ENCODE measurements around the gene MRPL34.
"Not testable (repeated sequence)": the region's sequence is repeated elsewhere in the genome, so short reads cannot be mapped to it uniquely, and the experiment has no call there.

Gene MRPL34

GRCh38 chr19:17266589-17266974 is 39.1 kb upstream of the MRPL34 start:
- Histone ChIP-seq H3K4me1 (ENCODE audit: control insufficient read depth, insufficient read depth, low read length) (peaks cover 6% of the 10 kb centered on the region), H3K9me3 (ENCODE audit: control insufficient read depth, low read length) (no peaks in the 10 kb centered on the region), H3K27ac (ENCODE audit: insufficient read depth, low read depth, low read length, poor library complexity, severe bottlenecking) (no peak overlapping the region), H3K4me3 (ENCODE audit: insufficient read depth, low read depth, low read length) (no peak overlapping the region), H3K36me3 (ENCODE audit: control insufficient read depth, insufficient read depth, low read length) (peaks cover 11% of the 10 kb centered on the region), H3K27me3 (ENCODE audit: control insufficient read depth, insufficient read depth, low read length, poor library complexity, severe bottlenecking) (no peaks in the 10 kb centered on the region)
- WGBS, 2 experiments: 87 to 90% methylated on average over 12 of the region's 12 CpGs

DNA sequence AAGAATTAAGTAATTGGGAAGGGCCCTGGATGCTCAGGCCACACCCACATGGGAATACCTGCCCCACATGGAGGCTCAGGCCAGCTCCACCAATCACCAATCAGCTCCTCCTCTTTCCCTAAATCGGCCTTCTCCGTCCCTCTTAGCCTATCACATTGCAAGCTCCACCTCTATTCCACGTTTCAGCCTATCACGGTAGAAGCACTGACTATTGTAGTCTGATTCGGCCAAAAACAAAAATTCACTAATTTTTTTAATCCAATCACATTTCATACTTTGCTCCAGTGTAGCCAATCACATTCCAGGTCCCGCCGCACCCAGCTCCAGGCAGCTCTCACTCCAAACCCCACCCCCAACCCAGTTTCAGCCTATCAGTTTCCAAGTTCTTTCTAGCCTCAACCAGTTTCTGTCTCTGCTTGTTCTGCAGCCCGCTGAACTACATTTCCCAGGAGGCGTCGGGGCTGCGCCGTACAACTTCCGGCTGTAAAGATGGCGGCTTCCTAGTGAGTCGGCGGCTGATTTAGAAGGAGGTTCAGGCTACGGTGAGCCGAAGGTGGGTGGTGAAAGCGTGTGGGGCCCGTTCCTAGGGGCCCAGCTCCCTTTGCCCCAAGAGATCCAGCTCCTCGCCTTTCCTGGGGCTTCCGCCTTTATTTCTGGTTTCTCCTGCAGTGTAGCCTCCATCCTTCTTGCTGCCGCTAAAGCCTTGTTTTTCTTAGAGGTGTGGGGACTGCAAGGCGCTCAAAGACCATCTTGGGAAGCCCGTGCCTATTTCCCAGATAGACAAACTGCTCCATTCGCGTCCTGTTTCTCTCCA is 38.5 kb upstream of the MRPL34 start, which contains the start of gene BABAM1:
Gene BABAM1 (plus strand): TSS at position 469 of the 814 bp plus-strand sequence. CDS start 1,364 bp downstream, outside the sequence.
- Histone ChIP-seq H3K27ac (ENCODE audit: insufficient read depth, low read depth, low read length, poor library complexity, severe bottlenecking) (no peak within 1 kb of the TSS), H3K27me3 (ENCODE audit: control insufficient read depth, insufficient read depth, low read length, poor library complexity, severe bottlenecking) (no peaks in the 10 kb centered on the region), H3K4me1 (ENCODE audit: control insufficient read depth, insufficient read depth, low read length) (peaks cover 6% of the 10 kb centered on the region), H3K36me3 (ENCODE audit: control insufficient read depth, insufficient read depth, low read length) (peaks cover 11% of the 10 kb centered on the region), H3K9me3 (ENCODE audit: control insufficient read depth, low read length) (no peaks in the 10 kb centered on the region), H3K4me3 (ENCODE audit: insufficient read depth, low read depth, low read length) (peak within 1 kb of the TSS; percentile 87)
- 1% methylated on average over 27 of the region's 27 CpGs for WGBS, 2 experiments

DNA sequence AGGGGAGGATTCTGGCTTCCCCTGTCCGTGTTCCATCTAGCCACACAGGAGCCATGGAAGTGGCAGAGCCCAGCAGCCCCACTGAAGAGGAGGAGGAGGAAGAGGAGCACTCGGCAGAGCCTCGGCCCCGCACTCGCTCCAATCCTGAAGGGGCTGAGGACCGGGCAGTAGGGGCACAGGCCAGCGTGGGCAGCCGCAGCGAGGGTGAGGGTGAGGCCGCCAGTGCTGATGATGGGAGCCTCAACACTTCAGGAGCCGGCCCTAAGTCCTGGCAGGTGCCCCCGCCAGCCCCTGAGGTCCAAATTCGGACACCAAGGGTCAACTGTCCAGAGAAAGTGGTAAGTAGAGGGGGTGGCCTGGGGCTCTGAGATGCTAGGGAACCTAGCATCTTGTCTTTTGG is 36.9 kb upstream of the MRPL34 start:
- WGBS, 2 experiments: 93 to 96% methylated on average over 13 of the region's 13 CpGs
- H3K36me3 ChIP-seq (ENCODE audit: control insufficient read depth, insufficient read depth, low read length): peaks cover 18% of the 10 kb centered on the region
- H3K4me1 ChIP-seq (ENCODE audit: control insufficient read depth, insufficient read depth, low read length): peaks cover 6% of the 10 kb centered on the region
- no peaks in the 10 kb centered on the region for H3K9me3 ChIP-seq (ENCODE audit: control insufficient read depth, low read length)
- H3K27ac ChIP-seq (ENCODE audit: insufficient read depth, low read depth, low read length, poor library complexity, severe bottlenecking): no peak overlapping the region
- H3K27me3 ChIP-seq (ENCODE audit: control insufficient read depth, insufficient read depth, low read length, poor library complexity, severe bottlenecking): no peaks in the 10 kb centered on the region
- H3K4me3 ChIP-seq (ENCODE audit: insufficient read depth, low read depth, low read length): no peak overlapping the region

- not testable (repeated sequence) for H3K4me3 ChIP-seq (ENCODE audit: insufficient read depth, low read depth, low read length); H3K27ac ChIP-seq (ENCODE audit: insufficient read depth, low read depth, low read length, poor library complexity, severe bottlenecking); H3K9me3 ChIP-seq (ENCODE audit: control insufficient read depth, low read length); H3K27me3 ChIP-seq (ENCODE audit: control insufficient read depth, insufficient read depth, low read length, poor library complexity, severe bottlenecking); H3K4me1 ChIP-seq (ENCODE audit: control insufficient read depth, insufficient read depth, low read length)
- peaks cover 41% of the 10 kb centered on the region for H3K36me3 ChIP-seq (ENCODE audit: control insufficient read depth, insufficient read depth, low read length)
- 89 to 96% methylated on average over 3 of the region's 3 CpGs for WGBS, 2 experiments
Measured at GRCh38 chr19:17274892-17275291, 30.8 kb upstream of the MRPL34 start.

GRCh38 chr19:17275441-17276175 is 30.1 kb upstream of the MRPL34 start:
- Histone ChIP-seq H3K4me3 (ENCODE audit: insufficient read depth, low read depth, low read length) (no peak overlapping the region), H3K36me3 (ENCODE audit: control insufficient read depth, insufficient read depth, low read length) (peaks cover 37% of the 10 kb centered on the region), H3K9me3 (ENCODE audit: control insufficient read depth, low read length) (no peaks in the 10 kb centered on the region), H3K27ac (ENCODE audit: insufficient read depth, low read depth, low read length, poor library complexity, severe bottlenecking) (no peak overlapping the region), H3K4me1 (ENCODE audit: control insufficient read depth, insufficient read depth, low read length) (no peaks in the 10 kb centered on the region), H3K27me3 (ENCODE audit: control insufficient read depth, insufficient read depth, low read length, poor library complexity, severe bottlenecking) (peaks cover under 1% of the 10 kb centered on the region)
- 95% methylated on average over 19 of the region's 19 CpGs for WGBS, 2 experiments

DNA sequence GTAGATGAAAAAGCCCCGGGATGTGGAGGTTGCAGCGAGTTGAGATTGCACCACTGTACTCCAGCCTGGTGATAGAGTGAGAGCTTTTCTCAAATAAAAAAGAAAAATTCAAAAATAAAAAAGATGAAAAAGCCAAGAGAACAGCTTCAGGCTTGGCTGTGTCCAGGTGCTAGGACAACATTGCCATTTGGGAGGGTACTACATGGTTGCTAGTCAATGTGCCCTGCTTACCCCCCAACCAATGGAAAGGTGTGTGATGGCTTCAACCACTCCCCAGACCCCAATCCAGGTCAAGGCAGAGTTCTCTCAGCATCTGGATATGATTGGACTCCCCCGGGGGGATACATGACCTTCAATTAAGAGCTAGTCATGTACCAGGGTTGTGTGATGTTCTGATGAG is 26.2 kb upstream of the MRPL34 start:
- H3K9me3 ChIP-seq (ENCODE audit: control insufficient read depth, low read length): no peaks in the 10 kb centered on the region
- H3K27ac ChIP-seq (ENCODE audit: insufficient read depth, low read depth, low read length, poor library complexity, severe bottlenecking): no peak overlapping the region
- WGBS, 2 experiments: 78% methylated on average over 3 of the region's 3 CpGs
- H3K27me3 ChIP-seq (ENCODE audit: control insufficient read depth, insufficient read depth, low read length, poor library complexity, severe bottlenecking): peaks cover 21% of the 10 kb centered on the region
- no peak overlapping the region for H3K4me3 ChIP-seq (ENCODE audit: insufficient read depth, low read depth, low read length)
- H3K36me3 ChIP-seq (ENCODE audit: control insufficient read depth, insufficient read depth, low read length): peaks cover 24% of the 10 kb centered on the region
- H3K4me1 ChIP-seq (ENCODE audit: control insufficient read depth, insufficient read depth, low read length): no peaks in the 10 kb centered on the region

- no peaks in the 10 kb centered on the region for H3K9me3 ChIP-seq (ENCODE audit: control insufficient read depth, low read length)
- 36 to 37% methylated on average over 75 of the region's 75 CpGs for WGBS, 2 experiments
- H3K4me1 ChIP-seq (ENCODE audit: control insufficient read depth, insufficient read depth, low read length): no peaks in the 10 kb centered on the region
- peak within 1 kb of the TSS; percentile 24 for H3K4me3 ChIP-seq (ENCODE audit: insufficient read depth, low read depth, low read length)
- no peak within 1 kb of the TSS for H3K27ac ChIP-seq (ENCODE audit: insufficient read depth, low read depth, low read length, poor library complexity, severe bottlenecking)
- peaks cover 15% of the 10 kb centered on the region for H3K36me3 ChIP-seq (ENCODE audit: control insufficient read depth, insufficient read depth, low read length)
- H3K27me3 ChIP-seq (ENCODE audit: control insufficient read depth, insufficient read depth, low read length, poor library complexity, severe bottlenecking): peaks cover 21% of the 10 kb centered on the region
Measured at GRCh38 chr19:17281391-17282304, 24.0 kb upstream of the MRPL34 start, which contains the start of gene ANKLE1. Gene ANKLE1, plus strand, starts transcription at chr19:17281901. Its CDS starts 20 bp downstream, at chr19:17281921.

DNA sequence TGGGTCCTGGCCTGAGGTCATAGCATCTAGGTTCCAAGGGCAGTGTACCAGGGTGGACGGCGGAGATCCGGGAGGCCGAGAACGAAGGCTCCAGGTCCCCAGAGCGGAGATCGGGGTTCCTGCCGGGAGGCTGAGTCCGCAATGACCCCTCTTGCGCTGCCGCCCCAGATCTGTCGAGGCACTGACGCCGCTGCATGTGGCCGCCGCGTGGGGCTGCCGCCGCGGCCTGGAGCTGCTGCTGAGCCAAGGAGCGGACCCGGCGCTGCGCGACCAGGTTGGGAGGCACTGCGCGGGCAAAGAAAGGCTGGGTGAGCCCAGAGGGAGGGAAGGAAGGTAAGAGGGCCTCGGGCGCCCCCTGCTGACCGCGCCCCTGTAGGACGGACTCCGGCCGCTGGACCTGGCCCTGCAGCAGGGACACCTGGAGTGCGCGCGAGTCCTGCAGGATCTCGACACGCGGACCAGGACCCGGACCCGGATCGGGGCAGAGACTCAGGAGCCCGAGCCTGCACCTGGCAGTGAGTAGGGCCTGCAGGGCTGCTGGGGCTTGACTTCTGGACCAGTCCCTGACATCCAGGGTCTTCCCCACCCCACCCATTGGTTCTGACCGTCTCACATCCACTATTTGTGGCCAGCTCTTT is 23.1 kb upstream of the MRPL34 start:
- Histone ChIP-seq H3K4me3 (ENCODE audit: insufficient read depth, low read depth, low read length) (peak overlapping the region; percentile 24), H3K9me3 (ENCODE audit: control insufficient read depth, low read length) (no peaks in the 10 kb centered on the region), H3K27me3 (ENCODE audit: control insufficient read depth, insufficient read depth, low read length, poor library complexity, severe bottlenecking) (peaks cover 21% of the 10 kb centered on the region), H3K36me3 (ENCODE audit: control insufficient read depth, insufficient read depth, low read length) (peaks cover 5% of the 10 kb centered on the region), H3K4me1 (ENCODE audit: control insufficient read depth, insufficient read depth, low read length) (no peaks in the 10 kb centered on the region), H3K27ac (ENCODE audit: insufficient read depth, low read depth, low read length, poor library complexity, severe bottlenecking) (no peak overlapping the region)
- WGBS, 2 experiments: 13 to 14% methylated on average over 45 of the region's 45 CpGs

- no peaks in the 10 kb centered on the region for H3K4me1 ChIP-seq (ENCODE audit: control insufficient read depth, insufficient read depth, low read length)
- H3K4me3 ChIP-seq (ENCODE audit: insufficient read depth, low read depth, low read length): no peak overlapping the region
- H3K27ac ChIP-seq (ENCODE audit: insufficient read depth, low read depth, low read length, poor library complexity, severe bottlenecking): no peak overlapping the region
- peaks cover 21% of the 10 kb centered on the region for H3K27me3 ChIP-seq (ENCODE audit: control insufficient read depth, insufficient read depth, low read length, poor library complexity, severe bottlenecking)
- H3K9me3 ChIP-seq (ENCODE audit: control insufficient read depth, low read length): no peaks in the 10 kb centered on the region
- WGBS, 2 experiments: 92% methylated on average over 7 of the region's 7 CpGs
- peaks cover 3% of the 10 kb centered on the region for H3K36me3 ChIP-seq (ENCODE audit: control insufficient read depth, insufficient read depth, low read length)
Measured at GRCh38 chr19:17283504-17283996, 22.1 kb upstream of the MRPL34 start.
